Measurements from ENCODE around the gene ZNF786.
A peak's percentile ranks its signal among the peaks of the same experiment; 100 is the strongest.
"Not testable (repeated sequence)": the region's sequence is repeated elsewhere in the genome, so short reads cannot be mapped to it uniquely, and the experiment has no call there.

The ZNF786 gene

DNA sequence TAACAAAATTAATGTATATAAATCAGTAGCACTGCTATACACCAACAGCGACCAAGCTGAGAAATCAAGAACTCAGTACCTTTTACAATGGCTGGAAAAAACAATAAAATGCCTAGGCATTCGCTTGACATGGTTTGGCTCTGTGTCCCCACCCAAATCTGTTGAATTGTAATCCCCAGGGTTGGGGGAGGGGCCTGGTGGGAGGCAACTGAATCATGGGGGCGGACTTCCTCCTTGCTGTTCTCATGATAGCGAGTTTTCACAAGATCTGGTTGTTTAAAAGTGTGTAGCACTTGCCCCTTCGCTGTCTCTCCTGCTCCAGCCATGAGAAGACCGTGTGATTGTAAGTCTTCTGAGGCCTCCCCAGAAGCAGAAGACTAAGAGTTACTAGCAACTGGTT, 8.6 kb downstream of the ZNF786 start:
- no peak for DNase-seq

- no peak for DNase-seq
These were observed 12.9 kb downstream of the ZNF786 start for GRCh38 chr7:149077594-149077993.

GRCh38 chr7:149075286-149075685, 15.2 kb downstream of the ZNF786 start:
- DNase-seq, result no peak

- DNase-seq, result peak; percentile 34
These were observed 16.2 kb downstream of the ZNF786 start for GRCh38 chr7:149074116-149074885.

DNA sequence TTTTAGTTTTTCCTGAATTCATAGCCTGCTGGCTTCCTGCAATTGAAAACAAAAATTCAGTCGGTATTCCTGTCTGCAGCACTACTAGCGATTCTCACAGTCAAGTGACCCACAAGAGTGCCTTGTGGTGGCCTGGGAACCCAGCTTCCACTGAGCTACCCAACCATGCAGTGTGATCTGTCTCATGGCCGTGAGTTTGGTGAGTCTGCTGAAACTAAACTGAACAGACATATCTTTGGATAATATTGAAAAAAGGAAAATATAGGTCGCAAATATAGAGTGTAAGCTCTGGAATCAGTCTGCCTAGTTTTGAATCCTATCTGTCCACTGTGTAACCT, 18.1 kb downstream of the ZNF786 start:
- DNase-seq, result no peak

- peak; percentile 57 for DNase-seq
These were observed 18.7 kb downstream of the ZNF786 start for GRCh38 chr7:149071641-149072437.

GRCh38 chr7:149071182-149071635, 19.3 kb downstream of the ZNF786 start:
- no peak for DNase-seq

- no peak for DNase-seq
These were observed 20.0 kb downstream of the ZNF786 start for GRCh38 chr7:149070372-149071125.

GRCh38 chr7:149067869-149068268, 22.6 kb downstream of the ZNF786 start:
- no peak for DNase-seq

DNA sequence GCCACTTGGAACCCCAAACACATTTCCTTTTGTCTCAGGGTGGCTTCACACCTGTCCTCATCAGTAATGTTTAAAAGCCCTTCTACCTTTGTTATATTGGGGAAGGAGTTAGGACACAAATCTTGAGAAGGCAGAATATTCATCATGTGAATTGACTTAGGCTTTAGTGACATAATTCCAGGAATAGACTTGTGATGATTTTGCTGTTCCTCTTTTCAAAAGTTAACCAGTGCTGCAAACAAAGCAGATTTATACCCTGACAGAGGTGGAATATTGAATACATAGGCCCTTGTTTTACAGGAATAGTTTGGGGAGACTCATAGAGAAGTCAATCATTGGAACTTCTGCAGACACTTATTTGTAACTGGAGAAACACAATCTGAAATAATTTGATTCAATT, 27.0 kb downstream of the ZNF786 start:
- DNase-seq, result peak; percentile 62

GRCh38 chr7:149062217-149062899, 28.2 kb downstream of the ZNF786 start:
- not testable (repeated sequence) for DNase-seq

GRCh38 chr7:149060156-149060555, 30.4 kb downstream of the ZNF786 start:
- DNase-seq, result no peak

DNA sequence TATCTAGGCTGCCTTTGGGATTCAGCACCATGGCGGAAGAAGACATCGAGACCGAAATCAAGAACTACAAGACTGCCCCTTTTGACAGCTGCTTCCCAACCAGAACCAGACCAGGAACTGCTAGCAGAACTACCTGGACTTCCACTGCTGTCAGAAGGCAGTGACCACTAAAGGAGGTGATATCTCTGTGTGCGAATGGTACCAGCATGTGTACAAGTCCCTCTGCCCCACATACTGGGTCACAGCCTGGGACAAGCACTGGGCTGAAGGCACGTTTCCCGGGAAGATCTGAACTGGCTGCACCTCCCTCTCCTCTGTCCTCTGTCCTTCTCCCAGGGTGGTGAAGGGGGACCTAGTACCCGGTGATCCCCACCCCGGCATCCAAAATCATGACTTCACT, 36.6 kb downstream of the ZNF786 start:
- DNase-seq, result no peak

DNA sequence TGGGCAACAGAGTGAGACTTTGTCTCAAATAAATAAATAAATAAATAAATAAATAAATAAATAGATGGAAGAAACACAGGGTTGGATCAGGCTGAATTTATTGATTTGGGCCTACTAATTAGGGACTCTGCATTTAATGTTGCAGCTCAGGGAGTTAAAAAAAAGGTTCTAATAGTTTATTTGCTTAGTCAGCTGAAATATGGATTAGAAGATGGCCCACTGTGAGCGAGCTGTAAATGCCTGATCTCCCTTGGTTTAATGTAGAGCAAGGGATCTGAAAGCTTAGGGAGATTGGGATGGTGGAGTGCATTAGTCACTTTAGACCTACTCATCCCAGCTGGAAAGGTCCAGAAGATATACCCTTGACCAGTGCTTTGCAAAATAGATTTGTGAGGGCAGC, 37.1 kb downstream of the ZNF786 start:
- no peak for DNase-seq

DNA sequence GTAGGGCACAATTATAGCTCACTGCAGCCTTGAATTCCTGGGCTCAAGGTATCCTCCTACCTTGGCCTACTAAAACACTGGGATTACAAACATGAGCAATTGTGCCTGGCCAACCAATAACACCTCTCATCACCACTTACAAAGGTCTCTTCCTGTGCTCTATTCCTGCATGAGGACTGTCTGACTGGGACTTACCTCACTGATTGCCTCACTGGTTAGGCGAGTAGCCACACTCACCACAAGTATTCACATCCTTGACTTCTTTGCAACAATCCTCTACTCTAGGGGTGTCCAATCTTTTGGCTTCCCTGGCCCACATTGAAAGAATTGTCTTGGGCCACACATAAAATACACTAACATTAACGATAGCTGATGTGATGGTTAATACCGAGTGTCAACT, 39.6 kb downstream of the ZNF786 start:
- no peak for DNase-seq

DNA sequence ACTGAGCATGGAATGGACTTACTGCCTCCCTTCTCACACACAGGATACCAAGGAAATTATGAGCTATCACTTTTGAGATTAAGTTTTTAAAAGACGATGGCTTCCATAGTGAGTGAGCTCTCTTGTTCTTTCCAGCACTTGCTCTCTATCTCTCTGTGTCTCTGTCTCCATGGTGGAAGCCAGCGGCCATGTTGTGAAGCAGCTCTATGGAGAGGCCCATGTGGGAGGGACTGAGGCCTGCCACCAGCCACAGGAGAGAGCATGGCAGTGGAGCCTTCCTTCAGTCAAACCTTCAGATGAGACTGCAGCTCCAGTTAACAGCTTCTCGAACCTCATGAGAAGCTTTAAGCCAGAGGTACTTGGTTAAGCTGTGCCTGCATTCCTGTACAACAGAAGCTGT, 41.7 kb downstream of the ZNF786 start:
- no peak for DNase-seq

- DNase-seq, result no peak
These were observed 44.1 kb downstream of the ZNF786 start for GRCh38 chr7:149046416-149046815.

GRCh38 chr7:149043936-149044335, 46.6 kb downstream of the ZNF786 start:
- no peak for DNase-seq

DNA sequence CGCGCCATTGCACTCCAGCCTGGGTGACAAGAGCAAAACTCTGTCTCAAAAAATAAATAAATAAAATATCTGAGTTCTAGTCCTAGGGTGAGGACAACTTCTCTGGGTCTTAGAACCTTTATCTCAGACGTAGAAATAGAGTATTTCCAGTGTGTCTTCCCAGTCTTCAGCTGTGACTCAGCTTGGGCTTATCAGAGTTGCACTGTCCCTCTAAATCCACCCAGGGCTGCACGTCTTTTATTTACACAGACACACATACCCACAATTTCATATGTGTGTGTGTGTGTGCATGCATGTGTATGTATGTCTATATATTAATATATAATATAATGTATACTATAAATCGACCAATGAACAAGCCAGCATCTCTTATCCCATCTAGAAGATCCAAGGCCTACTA, 49.2 kb downstream of the ZNF786 start:
- DNase-seq, result no peak

DNA sequence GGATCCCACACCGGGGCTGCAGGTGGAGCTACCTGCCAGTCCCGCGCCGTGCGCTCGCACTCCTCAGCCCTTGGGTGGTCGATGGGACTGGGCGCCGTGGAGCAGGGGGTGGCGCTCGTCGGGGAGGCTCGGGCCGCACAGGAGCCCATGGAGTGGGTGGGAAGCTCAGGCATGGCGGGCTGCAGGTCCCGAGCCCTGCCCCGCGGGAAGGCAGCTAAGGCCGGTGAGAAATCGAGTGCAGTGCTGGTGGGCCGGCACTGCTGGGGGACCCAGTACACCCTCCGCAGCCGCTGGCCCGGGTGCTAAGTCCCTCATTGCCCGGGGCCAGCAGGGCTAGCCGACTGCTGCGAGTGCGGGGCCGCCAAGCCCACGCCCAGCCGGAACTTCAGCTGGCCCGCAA, 51.9 kb downstream of the ZNF786 start:
- DNase-seq, result not testable (repeated sequence)

- no peak for DNase-seq
These were observed 53.8 kb downstream of the ZNF786 start for GRCh38 chr7:149036676-149037075.

- DNase-seq, result no peak
These were observed 59.1 kb downstream of the ZNF786 start for GRCh38 chr7:149031353-149031910.

- DNase-seq, result not testable (repeated sequence)
These were observed 60.1 kb downstream of the ZNF786 start for GRCh38 chr7:149030439-149030838.
